Measurements from ENCODE around the gene KCNA5.

- no peak for TF ChIP-seq AKAP8 (CRISPR knock-in tag; IDR thresholded peaks at IDR 0.05)
- TF ChIP-seq SYNCRIP (IDR thresholded peaks at IDR 0.05; ENCODE audit: insufficient read depth, low read depth, low read length), result no peak
- TF ChIP-seq POLR2A (IDR thresholded peaks at IDR 0.05; ENCODE audit: insufficient read depth in 1 of 2, low read depth in 2 of 2, low read length in 2 of 2), result no peak
- no peak for TF ChIP-seq FOXM1 (CRISPR knock-in tag; IDR thresholded peaks at IDR 0.05)
- TF ChIP-seq ZNF431 (CRISPR knock-in tag; IDR thresholded peaks at IDR 0.05; ENCODE audit: borderline replicate concordance, low read depth), result no peak
- no peak for TF ChIP-seq MAFF (IDR thresholded peaks at IDR 0.05; ENCODE audit: low read depth, low read length)
- TF ChIP-seq ZMYM2 (CRISPR knock-in tag; IDR thresholded peaks at IDR 0.05), result no peak
These were observed 30.4 kb upstream of the KCNA5 start for GRCh38 chr12:5013266-5013730.

Measured in HepG2 (cell line).